HG03175 (cell line): Measurements from ENCODE around the gene EHMT1.
"Not testable (repeated sequence)": the region's sequence is repeated elsewhere in the genome, so short reads cannot be mapped to it uniquely, and the experiment has no call there.

Experiments
- ATAC-seq: cut with Tn5 transposase; IDR thresholded peaks from one replicate; pipeline ENCODE4 v1.9.1; 2021; ENCODE audit warnings: mild to moderate bottlenecking, moderate library complexity; ENCODE audit not compliant: unreplicated experiment

Gene EHMT1

DNA sequence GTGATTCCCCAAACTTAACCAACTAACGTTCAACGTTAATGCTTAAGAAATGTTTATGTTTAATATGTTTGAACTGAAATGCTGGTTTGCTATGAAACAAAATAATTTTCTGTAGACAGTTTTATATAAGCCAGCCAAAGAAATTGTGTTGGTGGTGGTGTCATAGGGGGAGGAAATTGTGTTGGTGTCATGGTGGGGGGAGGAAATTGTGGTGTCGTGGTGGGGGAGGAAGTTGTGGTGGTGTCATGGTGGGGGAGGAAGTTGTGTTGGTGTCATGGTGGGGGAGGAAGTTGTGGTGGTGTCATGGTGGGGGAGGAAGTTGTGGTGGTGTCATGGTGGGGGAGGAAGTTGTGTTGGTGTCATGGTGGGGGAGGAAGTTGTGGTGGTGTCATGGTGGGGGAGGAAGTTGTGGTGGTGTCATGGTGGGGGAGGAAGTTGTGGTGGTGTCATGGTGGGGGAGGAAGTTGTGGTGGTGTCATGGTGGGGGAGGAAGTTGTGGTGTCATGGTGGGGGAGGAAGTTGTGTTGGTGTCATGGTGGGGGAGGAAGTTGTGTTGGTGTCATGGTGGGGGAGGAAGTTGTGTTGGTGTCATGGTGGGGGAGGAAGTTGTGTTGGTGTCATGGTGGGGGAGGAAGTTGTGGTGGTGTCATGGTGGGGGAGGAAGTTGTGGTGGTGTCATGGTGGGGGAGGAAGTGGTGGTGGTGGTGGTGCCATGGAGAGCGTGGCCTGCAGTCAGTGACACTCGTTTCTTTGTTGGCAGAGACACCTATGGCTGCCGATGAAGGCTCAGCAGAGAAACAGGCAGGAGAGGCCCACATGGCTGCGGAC lies 97.3 kb downstream of the EHMT1 start:
- not testable (repeated sequence) for ATAC-seq

GRCh38 chr9:137716694-137717287 lies 98.0 kb downstream of the EHMT1 start:
- no peak for ATAC-seq

DNA sequence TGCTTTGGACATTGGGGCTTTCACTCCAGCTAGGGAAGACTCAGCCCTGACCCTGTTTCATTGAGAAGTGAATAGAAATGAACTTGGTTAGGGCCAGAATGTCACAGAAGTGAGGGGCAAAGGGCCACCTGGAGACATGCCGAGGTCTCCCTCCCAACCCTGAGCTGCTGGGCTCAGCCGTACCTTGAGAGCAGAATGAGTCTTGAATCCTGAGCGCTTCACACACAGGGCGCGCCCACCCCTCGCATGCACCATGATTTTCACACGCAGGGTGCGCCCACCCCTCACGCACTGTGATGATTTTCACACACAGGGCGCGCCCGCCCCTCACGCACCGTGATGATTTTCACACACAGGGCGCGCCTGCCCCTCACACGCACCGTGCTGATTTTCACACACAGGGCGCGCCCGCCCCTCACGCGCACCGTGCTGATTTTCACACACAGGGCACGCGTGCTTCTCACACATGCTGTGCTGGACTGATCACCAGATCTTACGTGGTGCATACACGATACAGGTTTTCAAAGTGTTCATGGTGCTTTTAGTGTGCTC lies 99.0 kb downstream of the EHMT1 start:
- ATAC-seq: no peak

- ATAC-seq: no peak
Measured at GRCh38 chr9:137719194-137719593, 100.4 kb downstream of the EHMT1 start.

DNA sequence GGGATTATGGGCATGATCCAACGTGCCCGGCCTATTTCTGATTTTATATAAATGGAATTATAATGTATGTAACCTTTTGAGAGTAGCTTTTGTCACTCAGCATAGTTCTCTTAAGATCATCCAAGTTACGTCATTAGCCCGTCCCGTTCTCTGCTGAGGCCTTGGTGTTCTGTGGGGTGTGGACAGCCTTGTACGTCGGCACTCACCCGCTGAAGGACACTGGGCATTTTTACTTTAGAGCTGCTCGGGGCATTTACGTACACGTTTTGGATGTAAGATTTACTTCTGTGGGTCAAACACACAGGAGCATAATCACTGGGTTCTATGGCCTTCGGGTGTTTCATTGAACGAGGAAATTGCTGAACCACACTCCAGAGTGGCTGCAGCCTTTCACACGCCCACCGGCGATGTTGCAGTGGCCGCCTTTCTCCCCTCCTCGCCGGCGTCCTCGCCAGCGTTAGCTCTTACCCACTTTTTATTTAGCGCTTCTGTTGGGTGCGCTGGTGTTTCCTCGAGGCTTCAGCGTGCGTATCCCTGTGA lies 101.8 kb downstream of the EHMT1 start:
- ATAC-seq: no peak

DNA sequence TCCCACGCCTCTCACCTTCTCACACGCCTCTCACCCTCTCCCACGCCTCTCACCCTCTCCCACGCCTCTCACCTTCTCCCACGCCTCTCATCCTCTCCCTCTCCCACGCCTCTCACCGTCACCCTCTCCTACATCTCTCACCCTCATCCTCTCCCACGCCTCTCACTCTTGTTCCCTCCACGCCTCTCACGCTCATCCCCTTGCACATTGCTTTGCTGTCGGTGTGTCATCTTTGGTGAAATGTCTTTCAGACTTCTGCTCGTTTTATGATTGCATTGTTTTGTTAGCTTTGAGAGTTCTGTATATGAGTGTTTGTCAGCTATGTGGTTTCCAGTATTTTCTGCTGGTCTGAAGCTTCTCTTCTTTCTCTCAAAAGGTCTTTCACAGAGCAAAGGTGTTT lies 102.7 kb downstream of the EHMT1 start:
- no peak for ATAC-seq

- no peak for ATAC-seq
Measured at GRCh38 chr9:137721899-137722298, 103.1 kb downstream of the EHMT1 start.

DNA sequence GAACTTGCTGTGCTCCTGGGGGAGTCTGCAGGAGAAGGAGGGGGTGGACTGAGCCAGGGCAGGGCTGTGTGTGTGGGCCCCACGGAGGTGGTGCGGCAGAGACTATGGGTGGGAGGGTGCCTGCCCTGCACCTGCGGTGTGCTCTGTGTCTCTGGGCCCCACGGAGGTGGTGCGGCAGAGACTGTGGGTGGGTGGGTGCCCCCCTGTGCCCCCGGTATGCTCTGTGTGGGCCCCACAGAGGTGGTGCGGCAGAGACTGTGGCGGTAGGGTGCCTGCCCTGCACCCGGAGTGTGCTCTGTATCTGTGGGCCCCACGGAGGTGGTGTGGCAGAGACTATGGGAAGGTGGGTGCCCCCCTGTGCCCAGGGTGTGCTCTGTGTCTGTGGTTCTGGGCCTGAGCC lies 103.7 kb downstream of the EHMT1 start:
- no peak for ATAC-seq

- not testable (repeated sequence) for ATAC-seq
Measured at GRCh38 chr9:137723356-137723755, 104.6 kb downstream of the EHMT1 start.

GRCh38 chr9:137723783-137724445 lies 105.1 kb downstream of the EHMT1 start:
- ATAC-seq: no peak

GRCh38 chr9:137724818-137725240 lies 106.0 kb downstream of the EHMT1 start:
- no peak for ATAC-seq

GRCh38 chr9:137725598-137725997 lies 106.8 kb downstream of the EHMT1 start:
- no peak for ATAC-seq

DNA sequence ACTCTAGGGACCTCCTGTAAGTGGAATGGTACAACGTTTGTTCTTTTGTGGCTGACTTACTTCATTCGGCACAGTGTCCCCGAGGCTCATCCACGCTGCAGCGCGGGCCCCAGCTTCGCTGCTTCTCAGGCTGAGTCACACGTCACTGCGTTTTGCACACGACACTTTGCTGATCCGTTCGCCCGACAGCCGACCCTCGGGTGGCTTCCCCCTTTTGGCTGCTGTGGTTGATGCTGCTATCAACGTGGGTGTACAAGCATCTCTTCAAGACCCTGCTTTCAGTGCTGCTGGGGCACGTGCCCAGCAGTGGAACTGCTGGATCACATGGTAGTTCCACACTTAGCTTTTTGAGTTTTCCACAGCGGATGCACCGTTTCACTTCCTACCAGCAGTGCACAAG lies 107.5 kb downstream of the EHMT1 start:
- not testable (repeated sequence) for ATAC-seq

DNA sequence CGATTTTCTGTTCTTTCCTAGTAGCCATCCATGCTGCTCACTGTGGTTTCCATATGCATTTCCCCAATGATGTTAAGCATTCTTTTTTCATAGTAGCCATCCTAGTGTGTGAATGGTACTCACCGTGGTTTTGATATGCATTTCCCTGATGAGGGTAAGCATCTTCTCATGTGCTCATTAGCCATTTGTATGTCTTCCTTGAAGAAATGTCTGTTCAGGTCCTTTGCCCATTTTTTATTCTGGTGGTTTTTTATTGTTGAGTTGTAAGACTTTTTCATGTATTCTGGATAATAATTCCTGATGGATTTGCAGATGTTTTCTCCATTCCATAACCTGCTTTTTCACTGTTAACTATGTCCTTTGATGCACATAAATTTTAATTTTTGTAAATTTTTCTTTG lies 108.0 kb downstream of the EHMT1 start:
- no peak for ATAC-seq

DNA sequence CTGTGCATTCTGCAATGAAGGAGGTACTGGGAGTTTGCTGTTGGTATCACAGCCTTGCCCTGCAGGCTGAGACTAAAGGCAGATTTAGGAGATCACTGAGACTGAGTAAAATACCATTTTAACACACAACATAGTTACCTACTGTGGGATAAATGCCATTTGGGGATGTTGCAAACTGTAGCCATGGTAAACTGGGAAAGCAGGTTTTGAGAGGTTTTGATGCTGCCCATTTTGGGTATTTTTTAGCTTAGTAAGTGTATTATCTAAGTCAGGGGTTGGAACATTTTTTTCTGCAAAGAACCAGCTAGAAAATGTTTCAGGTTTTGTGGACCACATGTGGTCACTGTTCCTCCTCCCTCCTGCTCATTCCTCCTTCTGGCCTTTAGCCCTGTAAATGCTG lies 108.9 kb downstream of the EHMT1 start:
- no peak for ATAC-seq

DNA sequence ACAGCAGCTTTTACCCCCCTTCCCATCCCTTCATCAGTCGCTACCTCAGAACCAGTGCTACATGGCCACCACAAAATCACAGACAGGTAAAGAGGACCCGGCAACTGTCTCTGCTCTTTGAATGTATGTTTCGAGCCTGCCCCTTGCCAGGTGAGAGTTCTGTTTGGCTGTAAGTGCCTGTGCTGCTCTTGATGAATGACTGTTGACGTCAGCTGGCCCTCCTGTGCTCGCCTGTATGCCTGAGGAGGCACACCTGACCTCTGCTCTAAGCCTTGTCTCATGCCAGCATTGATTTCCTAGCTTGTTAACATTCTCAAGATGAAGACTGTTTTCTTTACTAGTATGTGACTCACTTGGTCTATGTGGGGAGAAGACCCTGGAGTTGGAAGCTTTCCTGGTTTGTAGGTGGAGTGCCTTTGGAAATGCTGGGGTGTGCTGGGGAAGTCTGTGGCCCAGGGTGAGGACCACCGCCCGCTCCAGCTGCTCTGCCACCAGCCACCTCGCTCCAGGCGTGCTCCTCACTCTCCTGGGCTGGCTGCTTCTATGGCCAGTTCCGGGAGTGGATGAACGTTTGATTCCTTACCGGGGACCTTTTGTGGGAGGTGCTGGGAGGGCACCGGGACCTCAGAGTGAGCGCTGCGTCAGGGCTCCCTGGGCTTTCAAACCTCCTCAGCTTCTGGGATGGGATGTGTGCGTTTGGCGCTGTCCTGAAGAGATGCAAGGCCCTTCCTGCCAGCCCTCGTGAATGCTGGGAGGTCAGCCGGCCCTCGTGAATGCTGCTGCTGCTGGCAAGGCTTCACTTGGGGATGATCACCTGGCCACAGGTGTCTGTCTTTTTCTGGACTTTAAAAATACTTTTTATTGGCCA lies 109.9 kb downstream of the EHMT1 start:
- ATAC-seq: no peak

GRCh38 chr9:137731216-137731946 lies 112.6 kb downstream of the EHMT1 start:
- no peak for ATAC-seq

- no peak for ATAC-seq
Measured at GRCh38 chr9:137731947-137732813, 113.4 kb downstream of the EHMT1 start.

- ATAC-seq: no peak
Measured at GRCh38 chr9:137733429-137733828, 114.6 kb downstream of the EHMT1 start.
